ENCODE data around the gene LPP. TPM values are rescaled to one million over a fixed set of nuclear protein-coding genes. Genes with fewer than 3 reads are reported as not detected.

The LPP gene
- polyA plus RNA-seq, 1 donor (not counting 4 experiments of a cell fraction or from before 2014, with no cell fraction given) = 16.0 TPM

GRCh38 chr3:188432802-188433520 is 279.0 kb downstream of the LPP start:
- peaks cover 13% of the 10 kb centered on the region for H3K4me1 ChIP-seq (ENCODE audit: control insufficient read depth, extremely low read depth, insufficient read depth, low read length)
- no peaks in the 10 kb centered on the region for H4K20me1 ChIP-seq (ENCODE audit: control insufficient read depth, extremely low read depth, insufficient read depth, low read length)
- FAIRE-seq (no peak), DNase-seq (ENCODE audit: low read depth, low spot score) (no peak)
- no peaks in the 10 kb centered on the region for H3K9me1 ChIP-seq (ENCODE audit: control insufficient read depth, extremely low read depth, insufficient read depth, low read length)
- H3K9me3 ChIP-seq (ENCODE audit: control insufficient read depth, low read depth, low read length) = no peaks in the 10 kb centered on the region
- no peak overlapping the region for H3K9ac ChIP-seq (ENCODE audit: control insufficient read depth, extremely low read depth, insufficient read depth, low read length)
- no peak overlapping the region for H3K27ac ChIP-seq (ENCODE audit: control insufficient read depth, insufficient read depth, low read length)
- H3K27me3 ChIP-seq (ENCODE audit: control insufficient read depth, extremely low read depth, insufficient read depth, low read length) = no peaks in the 10 kb centered on the region
- no peak overlapping the region for H2AFZ ChIP-seq (ENCODE audit: control insufficient read depth, low read length)
- no peak overlapping the region for H3K4me3 ChIP-seq (ENCODE audit: control insufficient read depth in 2 of 3, extremely low read depth in 1 of 3, insufficient read depth in 2 of 3, low read depth in 1 of 3, low read length in 3 of 3)
- H3K4me2 ChIP-seq (ENCODE audit: control insufficient read depth, extremely low read depth, insufficient read depth, low read depth, low read length) = no peak overlapping the region
- TF ChIP-seq EZH2 (IDR thresholded peaks at IDR 0.05; ENCODE audit: low read length) = no peak
- TF ChIP-seq, protein P1, sequence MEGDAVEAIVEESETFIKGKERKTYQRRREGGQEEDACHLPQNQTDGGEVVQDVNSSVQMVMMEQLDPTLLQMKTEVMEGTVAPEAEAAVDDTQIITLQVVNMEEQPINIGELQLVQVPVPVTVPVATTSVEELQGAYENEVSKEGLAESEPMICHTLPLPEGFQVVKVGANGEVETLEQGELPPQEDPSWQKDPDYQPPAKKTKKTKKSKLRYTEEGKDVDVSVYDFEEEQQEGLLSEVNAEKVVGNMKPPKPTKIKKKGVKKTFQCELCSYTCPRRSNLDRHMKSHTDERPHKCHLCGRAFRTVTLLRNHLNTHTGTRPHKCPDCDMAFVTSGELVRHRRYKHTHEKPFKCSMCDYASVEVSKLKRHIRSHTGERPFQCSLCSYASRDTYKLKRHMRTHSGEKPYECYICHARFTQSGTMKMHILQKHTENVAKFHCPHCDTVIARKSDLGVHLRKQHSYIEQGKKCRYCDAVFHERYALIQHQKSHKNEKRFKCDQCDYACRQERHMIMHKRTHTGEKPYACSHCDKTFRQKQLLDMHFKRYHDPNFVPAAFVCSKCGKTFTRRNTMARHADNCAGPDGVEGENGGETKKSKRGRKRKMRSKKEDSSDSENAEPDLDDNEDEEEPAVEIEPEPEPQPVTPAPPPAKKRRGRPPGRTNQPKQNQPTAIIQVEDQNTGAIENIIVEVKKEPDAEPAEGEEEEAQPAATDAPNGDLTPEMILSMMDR (optimal IDR thresholded peaks at IDR 0.05 in 1 of 3, IDR thresholded peaks at IDR 0.05 in 1 of 3, conservative IDR thresholded peaks at IDR 0.05 in 1 of 3; ENCODE audit: extremely low read depth in 1 of 3, insufficient read depth in 2 of 3, low read length in 3 of 3) = no peak
- dilution Hi-C loops (cut with MboI; ENCODE audit: extremely low pct_ligation_motif_present, low sequenced_read_pairs) = no loop called here
- H3K79me2 ChIP-seq (ENCODE audit: control insufficient read depth, insufficient read depth, low read length) = no peaks in the 10 kb centered on the region
- H3K36me3 ChIP-seq (ENCODE audit: control insufficient read depth in 2 of 2, extremely low read depth in 1 of 2, insufficient read depth in 2 of 2, low read length in 2 of 2) = no peaks in the 10 kb centered on the region

DNA sequence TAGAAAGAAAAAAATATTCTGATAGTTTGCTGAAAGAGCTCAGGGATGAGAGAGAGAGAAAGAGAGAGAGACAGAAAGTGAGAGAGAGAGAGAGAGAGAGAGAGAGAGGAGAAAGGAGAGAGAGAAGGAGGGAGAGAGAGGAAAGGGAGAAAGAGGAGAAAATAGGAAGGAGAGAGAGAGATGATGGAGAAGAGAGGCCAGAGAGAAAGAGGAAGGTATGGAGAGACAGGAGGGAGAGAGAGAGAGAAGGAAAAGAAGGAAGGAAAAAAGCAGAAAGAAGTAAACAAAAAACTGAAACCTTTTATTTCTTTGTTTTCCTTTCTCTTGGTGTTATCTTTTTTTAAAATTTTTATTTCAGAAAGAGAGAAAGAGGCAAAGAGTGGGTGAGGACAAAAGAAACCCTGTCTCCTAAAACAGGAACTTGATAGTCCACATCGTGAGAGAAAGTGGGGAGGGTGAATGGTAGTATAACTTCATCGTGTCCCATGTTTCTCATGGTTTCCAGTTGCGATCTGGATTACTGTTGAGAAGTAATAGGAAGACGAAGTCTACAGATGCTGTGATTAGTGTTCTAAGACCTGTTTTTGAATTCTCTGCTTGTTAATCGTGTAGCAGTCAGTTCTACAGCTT is 279.7 kb downstream of the LPP start:
- no peak overlapping the region for H3K9ac ChIP-seq (ENCODE audit: control insufficient read depth, extremely low read depth, insufficient read depth, low read length)
- TF ChIP-seq, protein P1 (optimal IDR thresholded peaks at IDR 0.05 in 1 of 3, IDR thresholded peaks at IDR 0.05 in 1 of 3, conservative IDR thresholded peaks at IDR 0.05 in 1 of 3; ENCODE audit: extremely low read depth in 1 of 3, insufficient read depth in 2 of 3, low read length in 3 of 3) = no peak
- no peaks in the 10 kb centered on the region for H4K20me1 ChIP-seq (ENCODE audit: control insufficient read depth, extremely low read depth, insufficient read depth, low read length)
- H3K4me2 ChIP-seq (ENCODE audit: control insufficient read depth, extremely low read depth, insufficient read depth, low read depth, low read length) = no peak overlapping the region
- no peak overlapping the region for H3K4me3 ChIP-seq (ENCODE audit: control insufficient read depth in 2 of 3, extremely low read depth in 1 of 3, insufficient read depth in 2 of 3, low read depth in 1 of 3, low read length in 3 of 3)
- no peaks in the 10 kb centered on the region for H3K36me3 ChIP-seq (ENCODE audit: control insufficient read depth in 2 of 2, extremely low read depth in 1 of 2, insufficient read depth in 2 of 2, low read length in 2 of 2)
- dilution Hi-C loops (cut with MboI; ENCODE audit: extremely low pct_ligation_motif_present, low sequenced_read_pairs) = no loop called here
- no peak overlapping the region for H2AFZ ChIP-seq (ENCODE audit: control insufficient read depth, low read length)
- H3K4me1 ChIP-seq (ENCODE audit: control insufficient read depth, extremely low read depth, insufficient read depth, low read length) = peaks cover 13% of the 10 kb centered on the region
- no peak overlapping the region for H3K27ac ChIP-seq (ENCODE audit: control insufficient read depth, insufficient read depth, low read length)
- no peak for FAIRE-seq
- H3K27me3 ChIP-seq (ENCODE audit: control insufficient read depth, extremely low read depth, insufficient read depth, low read length) = no peaks in the 10 kb centered on the region
- H3K79me2 ChIP-seq (ENCODE audit: control insufficient read depth, insufficient read depth, low read length) = no peaks in the 10 kb centered on the region
- no peak for DNase-seq (ENCODE audit: low read depth, low spot score)
- no peaks in the 10 kb centered on the region for H3K9me1 ChIP-seq (ENCODE audit: control insufficient read depth, extremely low read depth, insufficient read depth, low read length)
- no peaks in the 10 kb centered on the region for H3K9me3 ChIP-seq (ENCODE audit: control insufficient read depth, low read depth, low read length)

Data from keratinocyte (primary cell).